Measurements from ENCODE around the gene CHORDC1. TPM values are rescaled to one million over a fixed set of nuclear protein-coding genes. Genes with fewer than 3 reads are reported as not detected.
"Not testable (repeated sequence)": the region's sequence is repeated elsewhere in the genome, so short reads cannot be mapped to it uniquely, and the experiment has no call there.

CHORDC1 gene
- total and polyA plus RNA-seq, 10 of the 15 experiments (the other 5 are each of a cell fraction or from before 2014, with no cell fraction given): 32.6 to 108 (median 54.3) TPM

DNA sequence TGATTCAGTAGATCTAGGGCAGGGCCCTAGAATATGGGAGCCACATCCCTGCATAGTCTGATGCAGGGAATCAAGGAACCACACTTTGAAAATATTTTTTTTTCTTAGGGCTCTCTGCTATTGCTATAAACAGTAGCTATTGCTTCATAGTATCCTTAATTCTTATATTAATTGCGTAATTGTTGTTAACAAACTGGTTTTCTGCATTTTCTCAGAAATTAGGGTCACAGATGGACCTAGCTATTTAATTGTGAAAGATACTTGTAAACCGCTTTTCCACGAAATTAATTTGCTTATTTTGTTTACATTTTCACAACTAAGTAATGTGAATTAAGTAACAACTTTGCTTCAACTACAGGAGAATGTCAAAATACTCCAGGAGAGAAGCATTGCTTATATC lies 54.3 kb downstream of the CHORDC1 start:
- BruUV-seq (replicated peaks): no TSS peak
- ATAC-seq: no peak
- in situ Hi-C loops (cut with MboI): no loop called here

DNA sequence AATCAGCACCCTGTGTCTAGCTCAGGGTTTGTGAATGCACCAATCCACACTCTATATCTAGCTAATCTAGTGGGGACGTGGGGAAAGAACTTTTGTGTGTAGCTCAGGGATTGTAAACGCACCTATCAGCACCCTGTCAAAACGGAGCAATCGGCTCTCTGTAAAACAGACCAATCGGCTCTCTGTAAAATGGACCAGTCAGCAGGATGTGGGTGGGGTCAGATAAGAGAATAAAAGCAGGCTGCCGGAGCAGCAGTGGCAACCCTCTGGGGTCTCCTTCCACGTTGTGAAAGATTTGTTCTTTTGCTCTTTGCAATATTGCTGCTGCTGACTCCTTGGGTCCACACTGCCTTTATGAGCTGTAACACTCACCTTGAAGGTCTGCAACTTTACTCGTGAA lies 55.1 kb downstream of the CHORDC1 start:
- ATAC-seq; CTCF ChIA-PET; H3K4me1 ChIP-seq (ENCODE audit: control insufficient read depth, insufficient read depth, low read length); H3K9ac ChIP-seq (ENCODE audit: control insufficient read depth, insufficient read depth, low read length); intact Hi-C loops (cut with micrococcal nuclease; ENCODE audit: unreplicated experiment); H3K4me3 ChIP-seq; FAIRE-seq; H2AFZ ChIP-seq (ENCODE audit: control insufficient read depth, low read depth, low read length); H3K27me3 ChIP-seq (replicated peaks in 1 of 2; ENCODE audit: control insufficient read depth in 2 of 2, insufficient read depth in 2 of 2, low read length in 1 of 2); H3K79me2 ChIP-seq (ENCODE audit: control insufficient read depth, insufficient read depth, low read length); DNase-seq (ENCODE audit: low read depth, low spot score); RAD21 ChIA-PET (ENCODE audit: unreplicated experiment); H3K27ac ChIP-seq (ENCODE audit: control insufficient read depth, insufficient read depth); H3K36me3 ChIP-seq (ENCODE audit: control insufficient read depth in 2 of 2, insufficient read depth in 2 of 2, low read length in 1 of 2); SMC1A ChIA-PET (ENCODE audit: uncharacterized antibody, unreplicated experiment); POLR2A ChIA-PET; BruUV-seq (replicated peaks); H4K20me1 ChIP-seq (ENCODE audit: control insufficient read depth, insufficient read depth); H3K4me2 ChIP-seq (ENCODE audit: control insufficient read depth, insufficient read depth); in situ Hi-C loops (cut with MboI); H3K9me3 ChIP-seq (replicated peaks; ENCODE audit: control insufficient read depth, insufficient read depth, low read length): not testable (repeated sequence)
- 57% methylated on average over 8 of the region's 8 CpGs for WGBS (ENCODE audit: insufficient coverage, insufficient replicate concordance, low lambda C conversion rate, missing lambda C conversion rate)

More for the DNA sequence above, 54.3 kb downstream of the CHORDC1 start:
- FAIRE-seq: no peak
- H4K20me1 ChIP-seq (ENCODE audit: control insufficient read depth, insufficient read depth): no peaks in the 10 kb centered on the region
- DNase-seq (ENCODE audit: low read depth, low spot score): no peak
- H3K27ac ChIP-seq (ENCODE audit: control insufficient read depth, insufficient read depth): no peak overlapping the region
- ChIA-PET RAD21 (ENCODE audit: unreplicated experiment) (no interaction called here), SMC1A (ENCODE audit: uncharacterized antibody, unreplicated experiment) (no interaction called here), POLR2A (interaction anchor here (0.6 kb wide), 1 partner anchor 91 kb away, joined by 3 read pairs; no protein-coding TSS in a partner anchor), CTCF (no interaction called here)
- no peak overlapping the region for H3K9ac ChIP-seq (ENCODE audit: control insufficient read depth, insufficient read depth, low read length)
- H2AFZ ChIP-seq (ENCODE audit: control insufficient read depth, low read depth, low read length): no peak overlapping the region
- H3K4me3 ChIP-seq: no peak overlapping the region
- no peaks in the 10 kb centered on the region for H3K79me2 ChIP-seq (ENCODE audit: control insufficient read depth, insufficient read depth, low read length)
- no peaks in the 10 kb centered on the region for H3K4me1 ChIP-seq (ENCODE audit: control insufficient read depth, insufficient read depth, low read length)
- intact Hi-C loops (cut with micrococcal nuclease; ENCODE audit: unreplicated experiment): no loop called here
- H3K36me3 ChIP-seq (ENCODE audit: control insufficient read depth in 2 of 2, insufficient read depth in 2 of 2, low read length in 1 of 2): no peaks in the 10 kb centered on the region
- 39% methylated on average over 3 of the region's 3 CpGs for WGBS (ENCODE audit: insufficient coverage, insufficient replicate concordance, low lambda C conversion rate, missing lambda C conversion rate)
- no peaks in the 10 kb centered on the region for H3K27me3 ChIP-seq (replicated peaks in 1 of 2; ENCODE audit: control insufficient read depth in 2 of 2, insufficient read depth in 2 of 2, low read length in 1 of 2)
- H3K4me2 ChIP-seq (ENCODE audit: control insufficient read depth, insufficient read depth): no peak overlapping the region
- TF ChIP-seq, protein P1, sequence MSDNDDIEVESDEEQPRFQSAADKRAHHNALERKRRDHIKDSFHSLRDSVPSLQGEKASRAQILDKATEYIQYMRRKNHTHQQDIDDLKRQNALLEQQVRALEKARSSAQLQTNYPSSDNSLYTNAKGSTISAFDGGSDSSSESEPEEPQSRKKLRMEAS (IDR thresholded peaks at IDR 0.05; ENCODE audit: low read depth, low read length): no peak
- no peaks in the 10 kb centered on the region for H3K9me3 ChIP-seq (replicated peaks; ENCODE audit: control insufficient read depth, insufficient read depth, low read length)

DNA sequence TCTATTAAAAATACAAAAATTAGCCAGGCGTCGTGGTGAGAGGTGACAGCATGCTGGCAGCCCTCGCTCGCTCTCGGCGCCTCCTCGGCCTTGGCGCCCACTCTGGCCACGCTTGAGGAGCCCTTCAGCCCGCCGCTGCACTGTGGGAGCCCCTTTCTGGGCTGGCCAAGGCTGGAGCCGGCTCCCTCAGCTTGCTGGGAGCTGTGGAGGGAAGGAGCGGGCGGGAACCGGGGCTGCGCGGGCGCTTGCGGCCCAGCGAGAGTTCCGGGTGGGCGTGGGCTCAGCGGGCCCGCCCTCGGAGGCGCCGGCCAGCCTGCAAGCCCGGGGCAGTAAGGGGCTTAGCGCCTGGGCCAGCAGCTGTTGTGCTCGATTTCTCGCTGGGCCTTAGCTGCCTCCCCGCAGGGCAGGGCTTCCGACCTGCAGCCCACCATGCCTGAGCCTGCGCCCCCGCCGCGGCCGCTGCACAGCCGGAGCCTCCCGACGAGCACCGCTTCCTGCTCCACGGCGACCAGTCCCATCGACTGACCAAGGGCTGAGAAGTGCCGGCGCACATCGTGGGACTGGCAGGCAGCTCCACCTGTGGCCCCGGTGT lies 55.8 kb downstream of the CHORDC1 start:
- H3K4me2 ChIP-seq (ENCODE audit: control insufficient read depth, insufficient read depth); H3K9me3 ChIP-seq (replicated peaks; ENCODE audit: control insufficient read depth, insufficient read depth, low read length); H3K79me2 ChIP-seq (ENCODE audit: control insufficient read depth, insufficient read depth, low read length); RAD21 ChIA-PET (ENCODE audit: unreplicated experiment); H3K27ac ChIP-seq (ENCODE audit: control insufficient read depth, insufficient read depth); SMC1A ChIA-PET (ENCODE audit: uncharacterized antibody, unreplicated experiment); H3K4me3 ChIP-seq; H2AFZ ChIP-seq (ENCODE audit: control insufficient read depth, low read depth, low read length); FAIRE-seq; intact Hi-C loops (cut with micrococcal nuclease; ENCODE audit: unreplicated experiment); POLR2A ChIA-PET; in situ Hi-C loops (cut with MboI); ATAC-seq; CTCF ChIA-PET; DNase-seq (ENCODE audit: low read depth, low spot score); H3K9ac ChIP-seq (ENCODE audit: control insufficient read depth, insufficient read depth, low read length); H3K36me3 ChIP-seq (ENCODE audit: control insufficient read depth in 2 of 2, insufficient read depth in 2 of 2, low read length in 1 of 2); H3K4me1 ChIP-seq (ENCODE audit: control insufficient read depth, insufficient read depth, low read length); BruUV-seq (replicated peaks); H3K27me3 ChIP-seq (replicated peaks in 1 of 2; ENCODE audit: control insufficient read depth in 2 of 2, insufficient read depth in 2 of 2, low read length in 1 of 2); H4K20me1 ChIP-seq (ENCODE audit: control insufficient read depth, insufficient read depth): not testable (repeated sequence)
- WGBS (ENCODE audit: insufficient coverage, insufficient replicate concordance, low lambda C conversion rate, missing lambda C conversion rate): 72% methylated on average over 44 of the region's 49 CpGs

Measured in GM12878 (cell line).